Central memory CD8-positive, alpha-beta T cell (primary cell): ENCODE measurements around the gene PRSS22.

Source experiments
- ATAC-seq: fragments of 150-1000 bp; cut with Tn5 transposase; replicated peaks from 2 replicates; pipeline ENCODE4 v1.10.0; 2022; ENCODE audit warnings: mild to moderate bottlenecking, moderate FRiP score, moderate number of reproducible peaks; ENCODE audit not compliant: poor library complexity, severe bottlenecking; ENCODE audit errors: extremely low read depth
- DNase-seq, 2 donors: peaks; one replicate each; pipeline ENCODE4 v3.0.0; 2021; ENCODE audit warnings: low spot score in 2 of 2
- H3K27ac Mint-ChIP-seq: one replicate; pipeline ENCODE4 v1.8.0; 2022; ENCODE audit warnings: low read depth, mild to moderate bottlenecking, moderate library complexity, mixed read lengths
- H3K27me3 Mint-ChIP-seq: one replicate; pipeline ENCODE4 v1.8.0; 2022; ENCODE audit warnings: mixed read lengths
- H3K36me3 Mint-ChIP-seq: one replicate; pipeline ENCODE4 v1.8.0; 2022; ENCODE audit warnings: mild to moderate bottlenecking, moderate library complexity, mixed read lengths; ENCODE audit not compliant: insufficient read depth
- H3K4me1 Mint-ChIP-seq: one replicate; pipeline ENCODE4 v1.8.0; 2022; ENCODE audit warnings: mixed read lengths
- H3K4me3 Mint-ChIP-seq: one replicate; pipeline ENCODE4 v1.8.0; 2022; ENCODE audit warnings: mild to moderate bottlenecking, moderate library complexity, mixed read lengths
- H3K9me3 Mint-ChIP-seq: one replicate; pipeline ENCODE4 v1.8.0; 2022; ENCODE audit warnings: mixed read lengths

Gene PRSS22

GRCh38 chr16:2827831-2828520, 30.0 kb downstream of the PRSS22 start:
- Mint-ChIP-seq H3K36me3 (no peaks in the 10 kb centered on the region), H3K4me1 (no peaks in the 10 kb centered on the region), H3K27me3 (peaks cover 11% of the 10 kb centered on the region), H3K4me3 (no peak overlapping the region), H3K27ac (no peak overlapping the region), H3K9me3 (no peaks in the 10 kb centered on the region)
- no peak for DNase-seq
- no peak for ATAC-seq

GRCh38 chr16:2827374-2827791, 30.6 kb downstream of the PRSS22 start:
- Mint-ChIP-seq H3K27ac (no peak overlapping the region), H3K27me3 (peaks cover 11% of the 10 kb centered on the region), H3K36me3 (no peaks in the 10 kb centered on the region), H3K9me3 (no peaks in the 10 kb centered on the region), H3K4me3 (no peak overlapping the region), H3K4me1 (no peaks in the 10 kb centered on the region)
- no peak for ATAC-seq
- DNase-seq = no peak

- Mint-ChIP-seq H3K4me1 (no peaks in the 10 kb centered on the region), H3K36me3 (no peaks in the 10 kb centered on the region), H3K4me3 (no peak overlapping the region), H3K9me3 (no peaks in the 10 kb centered on the region), H3K27me3 (peaks cover 11% of the 10 kb centered on the region), H3K27ac (no peak overlapping the region)
- ATAC-seq (no peak), DNase-seq (no peak)
Observed at GRCh38 chr16:2826591-2827373, 31.2 kb downstream of the PRSS22 start.

GRCh38 chr16:2825906-2826305, 32.1 kb downstream of the PRSS22 start:
- ATAC-seq = no peak
- H3K27ac Mint-ChIP-seq = no peak overlapping the region
- no peaks in the 10 kb centered on the region for H3K9me3 Mint-ChIP-seq
- H3K36me3 Mint-ChIP-seq = no peaks in the 10 kb centered on the region
- no peaks in the 10 kb centered on the region for H3K4me1 Mint-ChIP-seq
- peaks cover 6% of the 10 kb centered on the region for H3K27me3 Mint-ChIP-seq
- no peak overlapping the region for H3K4me3 Mint-ChIP-seq
- DNase-seq = no peak

GRCh38 chr16:2825049-2825742, 32.8 kb downstream of the PRSS22 start:
- Mint-ChIP-seq H3K36me3 (no peaks in the 10 kb centered on the region), H3K27ac (no peak overlapping the region), H3K9me3 (no peaks in the 10 kb centered on the region), H3K4me1 (no peaks in the 10 kb centered on the region), H3K4me3 (no peak overlapping the region), H3K27me3 (no peaks in the 10 kb centered on the region)
- ATAC-seq = no peak
- no peak for DNase-seq

- Mint-ChIP-seq H3K9me3 (no peaks in the 10 kb centered on the region), H3K27me3 (no peaks in the 10 kb centered on the region), H3K4me3 (no peak overlapping the region), H3K4me1 (no peaks in the 10 kb centered on the region), H3K27ac (no peak overlapping the region), H3K36me3 (no peaks in the 10 kb centered on the region)
- DNase-seq (no peak), ATAC-seq (no peak)
Observed at GRCh38 chr16:2824626-2825025, 33.3 kb downstream of the PRSS22 start.

GRCh38 chr16:2822496-2822895, 35.5 kb downstream of the PRSS22 start:
- ATAC-seq (no peak), DNase-seq (no peak)
- Mint-ChIP-seq H3K4me3 (no peak overlapping the region), H3K9me3 (no peaks in the 10 kb centered on the region), H3K27ac (no peak overlapping the region), H3K4me1 (no peaks in the 10 kb centered on the region), H3K36me3 (no peaks in the 10 kb centered on the region), H3K27me3 (no peaks in the 10 kb centered on the region)

GRCh38 chr16:2822158-2822495, 35.8 kb downstream of the PRSS22 start:
- no peak overlapping the region for H3K4me3 Mint-ChIP-seq
- H3K27ac Mint-ChIP-seq = no peak overlapping the region
- DNase-seq = no peak
- no peaks in the 10 kb centered on the region for H3K27me3 Mint-ChIP-seq
- no peaks in the 10 kb centered on the region for H3K9me3 Mint-ChIP-seq
- no peaks in the 10 kb centered on the region for H3K4me1 Mint-ChIP-seq
- no peak for ATAC-seq
- no peaks in the 10 kb centered on the region for H3K36me3 Mint-ChIP-seq

- Mint-ChIP-seq H3K27ac (no peak overlapping the region), H3K9me3 (no peaks in the 10 kb centered on the region), H3K4me3 (no peak overlapping the region), H3K4me1 (no peaks in the 10 kb centered on the region), H3K27me3 (no peaks in the 10 kb centered on the region), H3K36me3 (no peaks in the 10 kb centered on the region)
- DNase-seq = no peak
- no peak for ATAC-seq
Observed at GRCh38 chr16:2821487-2822157, 36.3 kb downstream of the PRSS22 start.

GRCh38 chr16:2820836-2821486, 37.0 kb downstream of the PRSS22 start:
- no peak for DNase-seq
- ATAC-seq = no peak
- H3K9me3 Mint-ChIP-seq = no peaks in the 10 kb centered on the region
- no peak overlapping the region for H3K27ac Mint-ChIP-seq
- no peaks in the 10 kb centered on the region for H3K4me1 Mint-ChIP-seq
- H3K36me3 Mint-ChIP-seq = no peaks in the 10 kb centered on the region
- no peak overlapping the region for H3K4me3 Mint-ChIP-seq
- H3K27me3 Mint-ChIP-seq = no peaks in the 10 kb centered on the region

GRCh38 chr16:2819939-2820835, 37.8 kb downstream of the PRSS22 start:
- Mint-ChIP-seq H3K27ac (peak overlapping the region; percentile 87), H3K36me3 (no peaks in the 10 kb centered on the region), H3K4me3 (no peak overlapping the region), H3K9me3 (no peaks in the 10 kb centered on the region), H3K4me1 (no peaks in the 10 kb centered on the region), H3K27me3 (no peaks in the 10 kb centered on the region)
- DNase-seq (no peak), ATAC-seq (no peak)
